Liver (tissue), 3 donors: Measurements from ENCODE around the gene ADAMTS1.

ENCODE experiments used
- CTCF ChIP-seq: fragments of 150-350 bp; IDR thresholded peaks from 2 replicates; pipeline ENCODE4 v1.5.1; 2017; ENCODE audit warnings: improper control_type of control experiment, low read depth, low read length; ENCODE audit not compliant: missing input control
- HNF4A ChIP-seq, 2 donors: conservative IDR thresholded peaks; 2 replicates each; pipeline ENCODE4 v1.6.1; 2016; ENCODE audit warnings: antibody characterized with exemption in 2 of 2, mild to moderate bottlenecking in 2 of 2
- JUND ChIP-seq, 2 donors: IDR thresholded peaks; 2 replicates each; pipeline ENCODE4 v1.6.1; 2016; ENCODE audit warnings: antibody characterized with exemption in 2 of 2
- REST ChIP-seq: IDR thresholded peaks from 2 replicates; pipeline ENCODE4 v1.6.1; 2016; ENCODE audit warnings: antibody characterized with exemption, mild to moderate bottlenecking
- TAF1 ChIP-seq: conservative IDR thresholded peaks from 2 replicates; pipeline ENCODE4 v1.6.1; 2016; ENCODE audit warnings: antibody characterized with exemption, mild to moderate bottlenecking
- donor health status: healthy.
- donor health status: healthy.

GRCh38 chr21:26836528-26836927, 8.7 kb downstream of the ADAMTS1 start:
- TF ChIP-seq CTCF (no peak), JUND (IDR thresholded peaks at IDR 0.05) (no peak), HNF4A (conservative IDR thresholded peaks at IDR 0.05) (no peak), TAF1 (no peak), REST (no peak)
